ENCODE results near the gene MYL5. TPM values are rescaled to one million over a fixed set of nuclear protein-coding genes. Genes with fewer than 3 reads are reported as not detected.
A peak's percentile ranks its signal among the peaks of the same experiment; 100 is the strongest.

The MYL5 gene
- total and polyA plus RNA-seq, 2 of the 13 experiments (the other 11 are each of a cell fraction or from before 2014, with no cell fraction given): 6.5 to 16.0 TPM

DNA sequence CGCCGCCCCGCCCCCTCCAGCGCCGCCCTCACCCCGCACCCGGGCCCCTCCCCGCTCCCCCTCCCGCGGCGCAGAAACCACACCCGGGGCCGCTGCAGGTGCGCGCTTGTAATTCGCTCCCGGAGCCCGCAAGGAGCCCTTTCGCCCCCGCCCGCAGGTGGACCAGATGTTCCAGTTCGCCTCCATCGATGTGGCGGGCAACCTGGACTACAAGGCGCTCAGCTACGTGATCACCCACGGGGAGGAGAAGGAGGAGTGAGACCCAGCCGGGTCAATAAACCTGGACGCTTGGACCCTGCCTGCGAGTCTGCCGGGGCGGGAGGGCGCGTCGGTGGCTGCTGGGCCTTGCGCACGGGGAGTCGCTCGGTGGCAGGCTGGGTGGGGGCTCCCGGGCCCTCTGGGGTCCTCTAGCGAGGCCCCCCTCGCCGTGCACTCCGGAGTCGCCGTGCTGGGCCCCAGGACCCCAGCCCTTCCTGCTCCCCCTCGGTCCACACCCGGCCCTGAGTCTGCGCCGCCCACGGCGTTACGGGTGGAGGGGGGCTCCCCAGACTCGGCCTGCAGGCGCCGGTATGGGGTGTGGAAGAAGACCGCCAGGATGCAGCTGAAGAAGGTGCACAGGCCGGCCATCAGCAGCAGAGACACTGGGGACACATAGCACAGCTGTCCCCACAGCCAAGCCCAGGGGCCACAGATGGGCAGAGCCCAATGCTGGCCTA is 7.6 kb downstream of the MYL5 start (continued):
- no peak for TF ChIP-seq ZSCAN22 (CRISPR knock-in tag; IDR thresholded peaks at IDR 0.05)
- TF ChIP-seq, protein P1, sequence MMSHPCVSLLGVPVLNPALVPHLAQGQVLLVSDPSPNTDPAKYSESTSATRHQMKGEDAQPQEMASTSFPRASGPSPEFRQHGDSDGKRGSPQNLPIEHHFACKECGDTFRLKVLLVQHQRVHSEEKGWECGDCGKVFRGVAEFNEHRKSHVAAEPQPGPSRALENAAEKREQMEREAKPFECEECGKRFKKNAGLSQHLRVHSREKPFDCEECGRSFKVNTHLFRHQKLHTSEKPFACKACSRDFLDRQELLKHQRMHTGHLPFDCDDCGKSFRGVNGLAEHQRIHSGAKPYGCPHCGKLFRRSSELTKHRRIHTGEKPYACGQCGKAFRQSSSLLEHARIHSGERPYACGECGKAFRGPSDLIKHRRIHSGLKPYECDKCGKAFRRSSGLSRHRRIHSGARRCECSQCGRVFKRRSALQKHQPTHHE (CRISPR knock-in tag; IDR thresholded peaks at IDR 0.05; ENCODE audit: borderline replicate concordance): no peak
- TF ChIP-seq SRF (IDR thresholded peaks at IDR 0.05; ENCODE audit: low read depth, low read length): no peak
- peak; percentile 45; the same call in 1 of the 2 replicates for TF ChIP-seq SALL1 (CRISPR knock-in tag; IDR thresholded peaks at IDR 0.05)
- no peak for TF ChIP-seq HMGA1 (CRISPR knock-in tag; conservative IDR thresholded peaks at IDR 0.05)
- no peak for TF ChIP-seq KLF6 (CRISPR knock-in tag; IDR thresholded peaks at IDR 0.05)
- TF ChIP-seq, protein P2, sequence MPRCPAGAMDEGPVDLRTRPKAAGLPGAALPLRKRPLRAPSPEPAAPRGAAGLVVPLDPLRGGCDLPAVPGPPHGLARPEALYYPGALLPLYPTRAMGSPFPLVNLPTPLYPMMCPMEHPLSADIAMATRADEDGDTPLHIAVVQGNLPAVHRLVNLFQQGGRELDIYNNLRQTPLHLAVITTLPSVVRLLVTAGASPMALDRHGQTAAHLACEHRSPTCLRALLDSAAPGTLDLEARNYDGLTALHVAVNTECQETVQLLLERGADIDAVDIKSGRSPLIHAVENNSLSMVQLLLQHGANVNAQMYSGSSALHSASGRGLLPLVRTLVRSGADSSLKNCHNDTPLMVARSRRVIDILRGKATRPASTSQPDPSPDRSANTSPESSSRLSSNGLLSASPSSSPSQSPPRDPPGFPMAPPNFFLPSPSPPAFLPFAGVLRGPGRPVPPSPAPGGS (CRISPR knock-in tag; IDR thresholded peaks at IDR 0.05): no peak; the same call in 1 of the 2 replicates
- TF ChIP-seq, protein P3, sequence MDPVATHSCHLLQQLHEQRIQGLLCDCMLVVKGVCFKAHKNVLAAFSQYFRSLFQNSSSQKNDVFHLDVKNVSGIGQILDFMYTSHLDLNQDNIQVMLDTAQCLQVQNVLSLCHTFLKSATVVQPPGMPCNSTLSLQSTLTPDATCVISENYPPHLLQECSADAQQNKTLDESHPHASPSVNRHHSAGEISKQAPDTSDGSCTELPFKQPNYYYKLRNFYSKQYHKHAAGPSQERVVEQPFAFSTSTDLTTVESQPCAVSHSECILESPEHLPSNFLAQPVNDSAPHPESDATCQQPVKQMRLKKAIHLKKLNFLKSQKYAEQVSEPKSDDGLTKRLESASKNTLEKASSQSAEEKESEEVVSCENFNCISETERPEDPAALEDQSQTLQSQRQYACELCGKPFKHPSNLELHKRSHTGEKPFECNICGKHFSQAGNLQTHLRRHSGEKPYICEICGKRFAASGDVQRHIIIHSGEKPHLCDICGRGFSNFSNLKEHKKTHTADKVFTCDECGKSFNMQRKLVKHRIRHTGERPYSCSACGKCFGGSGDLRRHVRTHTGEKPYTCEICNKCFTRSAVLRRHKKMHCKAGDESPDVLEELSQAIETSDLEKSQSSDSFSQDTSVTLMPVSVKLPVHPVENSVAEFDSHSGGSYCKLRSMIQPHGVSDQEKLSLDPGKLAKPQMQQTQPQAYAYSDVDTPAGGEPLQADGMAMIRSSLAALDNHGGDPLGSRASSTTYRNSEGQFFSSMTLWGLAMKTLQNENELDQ (CRISPR knock-in tag; IDR thresholded peaks at IDR 0.05; ENCODE audit: borderline replicate concordance): no peak
- TF ChIP-seq ZFP37 (CRISPR knock-in tag; IDR thresholded peaks at IDR 0.05; ENCODE audit: borderline replicate concordance): no peak
- no peak for TF ChIP-seq FOXA1 (IDR thresholded peaks at IDR 0.05)
- no peak for TF ChIP-seq FOXA1 (CRISPR knock-in tag; IDR thresholded peaks at IDR 0.05)
- no peak for TF ChIP-seq ZNF720 (CRISPR knock-in tag; IDR thresholded peaks at IDR 0.05)
- no peak for TF ChIP-seq NR1H2 (CRISPR knock-in tag; IDR thresholded peaks at IDR 0.05; ENCODE audit: borderline replicate concordance, low read depth)
- TF ChIP-seq, protein P4, sequence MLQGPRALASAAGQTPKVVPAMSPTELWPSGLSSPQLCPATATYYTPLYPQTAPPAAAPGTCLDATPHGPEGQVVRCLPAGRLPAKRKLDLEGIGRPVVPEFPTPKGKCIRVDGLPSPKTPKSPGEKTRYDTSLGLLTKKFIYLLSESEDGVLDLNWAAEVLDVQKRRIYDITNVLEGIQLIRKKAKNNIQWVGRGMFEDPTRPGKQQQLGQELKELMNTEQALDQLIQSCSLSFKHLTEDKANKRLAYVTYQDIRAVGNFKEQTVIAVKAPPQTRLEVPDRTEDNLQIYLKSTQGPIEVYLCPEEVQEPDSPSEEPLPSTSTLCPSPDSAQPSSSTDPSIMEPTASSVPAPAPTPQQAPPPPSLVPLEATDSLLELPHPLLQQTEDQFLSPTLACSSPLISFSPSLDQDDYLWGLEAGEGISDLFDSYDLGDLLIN (CRISPR knock-in tag; IDR thresholded peaks at IDR 0.05; ENCODE audit: borderline replicate concordance): no peak
- peak; percentile 19; the same call in 1 of the 2 replicates for TF ChIP-seq MYC (CRISPR knock-in tag; IDR thresholded peaks at IDR 0.05; ENCODE audit: borderline replicate concordance)
- no peak for TF ChIP-seq ZNF83 (CRISPR knock-in tag; IDR thresholded peaks at IDR 0.05; ENCODE audit: borderline replicate concordance)
- TF ChIP-seq ONECUT2 (CRISPR knock-in tag; IDR thresholded peaks at IDR 0.05): peak; percentile 61; the same call in 1 of the 2 replicates
- TF ChIP-seq YEATS4 (CRISPR knock-in tag; IDR thresholded peaks at IDR 0.05; ENCODE audit: borderline replicate concordance): no peak
- TF ChIP-seq TARDBP (CRISPR knock-in tag; IDR thresholded peaks at IDR 0.05): no peak
- TF ChIP-seq ZNF747 (CRISPR knock-in tag; IDR thresholded peaks at IDR 0.05; ENCODE audit: borderline replicate concordance): no peak
- TF ChIP-seq ZNF672 (CRISPR knock-in tag; IDR thresholded peaks at IDR 0.05): no peak
- no peak for TF ChIP-seq TEAD3 (CRISPR knock-in tag; optimal IDR thresholded peaks at IDR 0.05; ENCODE audit: borderline replicate concordance)
- TF ChIP-seq ZNF841 (CRISPR knock-in tag; IDR thresholded peaks at IDR 0.05; ENCODE audit: borderline replicate concordance): no peak
- TF ChIP-seq SAP130 (CRISPR knock-in tag; IDR thresholded peaks at IDR 0.05; ENCODE audit: low read depth): peak; percentile 41
- 0 out of 2 replicates have a peak, but pooled peaks have one; percentile 31 for TF ChIP-seq SPEN (CRISPR knock-in tag; IDR thresholded peaks at IDR 0.05; ENCODE audit: low read depth)
- TF ChIP-seq FOXO1 (CRISPR knock-in tag; IDR thresholded peaks at IDR 0.05): no peak
- TF ChIP-seq ZKSCAN8 (CRISPR knock-in tag; IDR thresholded peaks at IDR 0.05; ENCODE audit: borderline replicate concordance): peak; percentile 37; the same call in 1 of the 2 replicates
